ENCODE measurements around the gene NR1D2. TPM values are rescaled to one million over a fixed set of nuclear protein-coding genes. Genes with fewer than 3 reads are reported as not detected.

Gene NR1D2
- total and polyA plus RNA-seq, 11 donors = 5.6 to 62.1 (median 27.4) TPM

DNA sequence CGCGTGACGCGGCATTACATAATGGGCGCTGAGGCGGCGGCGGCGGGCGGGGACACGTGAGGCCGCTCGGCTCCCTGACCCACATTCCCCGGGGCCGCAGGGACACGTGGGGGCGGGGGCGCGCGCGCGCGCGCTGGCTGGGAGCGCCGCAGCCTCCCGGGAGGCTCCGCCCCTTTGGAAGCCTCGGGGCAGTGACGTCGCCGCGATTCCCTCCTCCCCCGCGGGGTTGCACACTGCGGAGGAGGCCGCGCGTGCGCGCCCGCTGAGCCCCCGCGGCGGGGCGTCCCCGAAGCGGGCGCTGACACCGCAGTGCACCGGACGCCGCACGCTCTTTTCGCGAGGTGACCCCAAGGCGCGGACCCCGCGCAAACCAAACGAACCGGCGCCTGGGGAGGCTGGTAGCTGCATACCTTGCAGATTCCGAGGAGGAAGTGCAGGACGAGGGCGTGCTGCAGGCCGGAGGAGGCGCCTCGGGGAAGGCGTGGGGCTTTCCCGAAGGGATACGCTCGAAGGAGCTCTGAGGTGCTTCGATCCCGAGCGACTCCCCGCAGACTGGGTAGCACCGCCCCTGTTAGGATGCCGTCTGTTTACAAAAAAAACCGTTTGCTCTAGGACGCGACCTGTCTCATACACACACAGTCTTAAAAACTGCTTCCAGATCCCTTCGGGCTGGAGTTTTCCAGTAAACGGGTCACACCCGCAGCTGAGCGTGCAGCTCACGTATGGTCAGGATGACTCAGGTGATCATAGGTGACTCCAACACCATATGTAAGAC is 1.0 kb downstream of the NR1D2 start:
- H3K36me3 ChIP-seq = peaks cover 0 to 12% (median 0%) of the 10 kb centered on the region in 9 donors
- DNase-seq (peak; percentile 98 to 99 (median 99)), ATAC-seq (peak; percentile 90 to 95 (median 90))
- peak overlapping the region; percentile 57 to 99 (median 84) for H3K4me3 ChIP-seq
- intact Hi-C loops (cut with DNase I) = loop anchor here in 6 of 10 donors (1.0 to 2.0 kb wide), 4 partner anchors 25 to 57 kb away; partner anchors contain the start of genes RPL15 (in 5 of the 6) and NKIRAS1 (in 3 of the 6)
- TF ChIP-seq, protein P1, sequence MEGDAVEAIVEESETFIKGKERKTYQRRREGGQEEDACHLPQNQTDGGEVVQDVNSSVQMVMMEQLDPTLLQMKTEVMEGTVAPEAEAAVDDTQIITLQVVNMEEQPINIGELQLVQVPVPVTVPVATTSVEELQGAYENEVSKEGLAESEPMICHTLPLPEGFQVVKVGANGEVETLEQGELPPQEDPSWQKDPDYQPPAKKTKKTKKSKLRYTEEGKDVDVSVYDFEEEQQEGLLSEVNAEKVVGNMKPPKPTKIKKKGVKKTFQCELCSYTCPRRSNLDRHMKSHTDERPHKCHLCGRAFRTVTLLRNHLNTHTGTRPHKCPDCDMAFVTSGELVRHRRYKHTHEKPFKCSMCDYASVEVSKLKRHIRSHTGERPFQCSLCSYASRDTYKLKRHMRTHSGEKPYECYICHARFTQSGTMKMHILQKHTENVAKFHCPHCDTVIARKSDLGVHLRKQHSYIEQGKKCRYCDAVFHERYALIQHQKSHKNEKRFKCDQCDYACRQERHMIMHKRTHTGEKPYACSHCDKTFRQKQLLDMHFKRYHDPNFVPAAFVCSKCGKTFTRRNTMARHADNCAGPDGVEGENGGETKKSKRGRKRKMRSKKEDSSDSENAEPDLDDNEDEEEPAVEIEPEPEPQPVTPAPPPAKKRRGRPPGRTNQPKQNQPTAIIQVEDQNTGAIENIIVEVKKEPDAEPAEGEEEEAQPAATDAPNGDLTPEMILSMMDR (IDR thresholded peaks at IDR 0.05) = peak in 2 of 12 donors; percentile 13 to 36
- peak in 1 of 2 donors; percentile 60 for TF ChIP-seq POLR2A (IDR thresholded peaks at IDR 0.05)
- peak overlapping the region in 11 of 12 donors; percentile 89 to 99 (median 98) for H3K27ac ChIP-seq
- no peaks in the 10 kb centered on the region for H3K27me3 ChIP-seq
- H3K9me3 ChIP-seq = no peaks in the 10 kb centered on the region
- H3K4me1 ChIP-seq = peaks cover 13 to 54% (median 49%) of the 10 kb centered on the region in 12 donors
- 0 to 1% (median 1%) methylated on average over 27 to 87 of the region's 87 CpGs for WGBS, 4 donors

- Histone ChIP-seq H3K36me3 (peaks cover 0 to 12% (median 0%) of the 10 kb centered on the region in 9 donors), H3K9me3 (no peaks in the 10 kb centered on the region), H3K4me3 (no peak overlapping the region), H3K4me1 (peaks cover 13 to 81% (median 72%) of the 10 kb centered on the region in 12 donors), H3K27ac (peak overlapping the region in 4 of 12 donors; percentile 56 to 92 (median 63)), H3K27me3 (no peaks in the 10 kb centered on the region)
- no peak for ATAC-seq
- 88 to 97% (median 90%) methylated on average over 2 of the region's 2 CpGs for WGBS, 4 donors
- no peak for TF ChIP-seq POLR2A (IDR thresholded peaks at IDR 0.05)
- DNase-seq = no peak
- intact Hi-C loops (cut with DNase I) = no loop called here
These were observed 3.7 kb downstream of the NR1D2 start for GRCh38 chr3:23948761-23949160.

- H3K27me3 ChIP-seq = no peaks in the 10 kb centered on the region
- intact Hi-C loops (cut with DNase I) = no loop called here
- H3K9me3 ChIP-seq = no peaks in the 10 kb centered on the region
- DNase-seq (peak in 4 of 5 donors; percentile 46 to 82 (median 58)), ATAC-seq (no peak)
- peaks cover 0 to 15% (median 3%) of the 10 kb centered on the region in 9 donors for H3K36me3 ChIP-seq
- H3K27ac ChIP-seq = peak overlapping the region in 8 of 12 donors; percentile 1 to 92 (median 51)
- peaks cover 13 to 87% (median 78%) of the 10 kb centered on the region in 12 donors for H3K4me1 ChIP-seq
- TF ChIP-seq, protein P1 (IDR thresholded peaks at IDR 0.05) = no peak
- no peak for TF ChIP-seq POLR2A (IDR thresholded peaks at IDR 0.05)
- peak overlapping the region in 8 of 12 donors; percentile 2 to 39 (median 14) for H3K4me3 ChIP-seq
These were observed 4.7 kb downstream of the NR1D2 start for GRCh38 chr3:23949784-23950183.

- Histone ChIP-seq H3K36me3 (peaks cover 0 to 20% (median 8%) of the 10 kb centered on the region in 9 donors), H3K9me3 (no peaks in the 10 kb centered on the region), H3K27me3 (no peaks in the 10 kb centered on the region), H3K4me1 (peaks cover 13 to 91% (median 82%) of the 10 kb centered on the region in 12 donors), H3K27ac (peak overlapping the region in 7 of 12 donors; percentile 4 to 92 (median 56)), H3K4me3 (peak overlapping the region in 8 of 12 donors; percentile 2 to 39 (median 14))
- DNase-seq = no peak
- TF ChIP-seq, protein P1 (IDR thresholded peaks at IDR 0.05) = no peak
- no peak for TF ChIP-seq POLR2A (IDR thresholded peaks at IDR 0.05)
- ATAC-seq = no peak
- intact Hi-C loops (cut with DNase I) = no loop called here
These were observed 5.2 kb downstream of the NR1D2 start for GRCh38 chr3:23950293-23950692.
